ENCODE measurements around the gene MLPH.

GRCh38 chr2:237517163-237517562 lies 30.1 kb downstream of the MLPH start:
- no peak for TF ChIP-seq RCOR1 (IDR thresholded peaks at IDR 0.05; ENCODE audit: insufficient replicate concordance, low read length)
- no peak for TF ChIP-seq RFX5 (IDR thresholded peaks at IDR 0.05; ENCODE audit: low read depth, low read length)
- TF ChIP-seq CTCF (conservative IDR thresholded peaks at IDR 0.05; ENCODE audit: low read depth, low read length), result no peak
- TF ChIP-seq SMC3 (IDR thresholded peaks at IDR 0.05; ENCODE audit: low read depth, low read length), result no peak
- no peak for TF ChIP-seq MAFK (IDR thresholded peaks at IDR 0.05; ENCODE audit: low read depth, low read length)
- no peak for TF ChIP-seq POLR2A (IDR thresholded peaks at IDR 0.05; ENCODE audit: low read depth, low read length)
- no peak for TF ChIP-seq CEBPB (IDR thresholded peaks at IDR 0.05; ENCODE audit: low read depth, low read length)
- no peak for TF ChIP-seq NFE2L2 (IDR thresholded peaks at IDR 0.05; ENCODE audit: low read depth, low read length)
- TF ChIP-seq ELK1 (IDR thresholded peaks at IDR 0.05; ENCODE audit: borderline replicate concordance, low read depth, low read length), result no peak
- no peak for TF ChIP-seq MAZ (IDR thresholded peaks at IDR 0.05; ENCODE audit: borderline replicate concordance, low read depth, low read length)

All from IMR-90 (cell line).